CD4-positive, CD25-positive, alpha-beta regulatory T cell (primary cell): Measurements from ENCODE around the gene MTHFSD. TPM values are rescaled to one million over a fixed set of nuclear protein-coding genes. Genes with fewer than 3 reads are reported as not detected.

Experiments
- ATAC-seq, 2 donors: fragments of 150-1000 bp; cut with Tn5 transposase; one replicate each; pipeline ENCODE4 v1.10.0; 2021; ENCODE audit warnings: low read depth in 2 of 2, moderate number of reproducible peaks in 2 of 2, moderate library complexity in 1 of 2
- DNase-seq, 3 donors: peaks; one replicate each; pipeline versions ENCODE4 v3.0.0 to v3.0.0-alpha.2; 2012 to 2022; ENCODE audit warnings: mixed read lengths in 1 of 3
- H3K27ac ChIP-seq: one replicate; pipeline ENCODE4 v1.7.0; 2013; ENCODE audit warnings: mild to moderate bottlenecking, low read length; ENCODE audit not compliant: insufficient read depth, poor library complexity, severe bottlenecking
- H3K27me3 ChIP-seq: one replicate; pipeline ENCODE4 v1.7.0; 2013; ENCODE audit warnings: low read length; ENCODE audit not compliant: control insufficient read depth, insufficient read depth
- H3K36me3 ChIP-seq: one replicate; pipeline ENCODE4 v1.7.0; 2013; ENCODE audit warnings: mild to moderate bottlenecking, low read length, moderate library complexity; ENCODE audit not compliant: control insufficient read depth, insufficient read depth
- H3K4me1 ChIP-seq: 2 replicates; pipeline ENCODE4 v1.7.0; 2013; ENCODE audit warnings: mild to moderate bottlenecking, low read length; ENCODE audit not compliant: insufficient read depth, control insufficient read depth, poor library complexity, severe bottlenecking
- H3K4me3 ChIP-seq: one replicate; pipeline ENCODE4 v1.7.0; 2013; ENCODE audit warnings: low read depth, mild to moderate bottlenecking, low read length, moderate library complexity
- H3K9me3 ChIP-seq, 2 experiments: 1 replicate in 1 of 2; 2 replicates in 1 of 2; pipeline ENCODE4 v1.7.0; 2013; ENCODE audit warnings: low read length in 2 of 2, mild to moderate bottlenecking in 1 of 2, moderate library complexity in 1 of 2; ENCODE audit not compliant: control insufficient read depth in 2 of 2
- H3K27ac Mint-ChIP-seq, 3 donors: one replicate each; pipeline ENCODE4 v1.8.0; 2020 to 2022; ENCODE audit warnings: mild to moderate bottlenecking in 3 of 3, mixed read lengths in 3 of 3, moderate library complexity in 2 of 3
- H3K27me3 Mint-ChIP-seq: one replicate; pipeline ENCODE4 v1.8.0; 2022; ENCODE audit warnings: mild to moderate bottlenecking, mixed read lengths
- H3K36me3 Mint-ChIP-seq: one replicate; pipeline ENCODE4 v1.8.0; 2020; ENCODE audit warnings: mixed read lengths
- H3K4me1 Mint-ChIP-seq, 4 donors: one replicate each; pipeline ENCODE4 v1.8.0; 2020 to 2022; ENCODE audit warnings: mixed read lengths in 4 of 4, mild to moderate bottlenecking in 1 of 4
- H3K4me3 Mint-ChIP-seq, 4 donors: one replicate each; pipeline ENCODE4 v1.8.0; 2020 to 2022; ENCODE audit warnings: mild to moderate bottlenecking in 4 of 4, mixed read lengths in 4 of 4, moderate library complexity in 3 of 4
- H3K9me3 Mint-ChIP-seq, 7 donors: one replicate each; pipeline ENCODE4 v1.8.0; 2020 to 2022; ENCODE audit warnings: mixed read lengths in 7 of 7, mild to moderate bottlenecking in 3 of 7, moderate library complexity in 2 of 7
- polyA plus RNA-seq, 4 donors: library from polyadenylated mRNA; unstranded; fragments of 300-500 nt; fragmentation: Illumina TruSeq; gene quantifications; one replicate each; pipeline ENCODE4 v1.2.3, GENCODE V29; 2021
- total RNA-seq: library from RNA; stranded (reverse); gene quantifications from one replicate; pipeline ENCODE4 v1.2.3, GENCODE V29; 2022

The MTHFSD gene
- total and polyA plus RNA-seq, 5 donors from 2014 or later: 13.4 to 19.4 (median 16.4) TPM

GRCh38 chr16:86485746-86486145, 69.3 kb downstream of the MTHFSD start:
- Histone ChIP-seq H3K4me1 (no peaks in the 10 kb centered on the region), H3K27me3 (peaks cover 3% of the 10 kb centered on the region), H3K36me3 (no peaks in the 10 kb centered on the region), H3K4me3 (no peak overlapping the region), H3K9me3 (peaks cover 6 to 7% of the 10 kb centered on the region in 2 experiments), H3K27ac (no peak overlapping the region)
- Mint-ChIP-seq H3K27ac (no peak overlapping the region), H3K36me3 (no peaks in the 10 kb centered on the region), H3K4me1 (no peaks in the 10 kb centered on the region), H3K4me3 (no peak overlapping the region), H3K9me3 (peaks cover 0 to 8% (median 0%) of the 10 kb centered on the region in 7 donors), H3K27me3 (peaks cover 10% of the 10 kb centered on the region)
- DNase-seq (no peak), ATAC-seq (no peak)

- Histone ChIP-seq H3K4me1 (no peaks in the 10 kb centered on the region), H3K36me3 (no peaks in the 10 kb centered on the region), H3K9me3 (peaks cover 6 to 7% of the 10 kb centered on the region in 2 experiments), H3K4me3 (no peak overlapping the region), H3K27ac (no peak overlapping the region), H3K27me3 (peaks cover under 1% of the 10 kb centered on the region)
- H3K27me3 Mint-ChIP-seq: peaks cover 5% of the 10 kb centered on the region
- no peak overlapping the region for H3K27ac Mint-ChIP-seq
- no peaks in the 10 kb centered on the region for H3K36me3 Mint-ChIP-seq
- H3K4me3 Mint-ChIP-seq: no peak overlapping the region
- H3K9me3 Mint-ChIP-seq: peaks cover 0 to 8% (median 0%) of the 10 kb centered on the region in 7 donors
- ATAC-seq (no peak), DNase-seq (no peak)
- H3K4me1 Mint-ChIP-seq: no peaks in the 10 kb centered on the region
These were observed 70.8 kb downstream of the MTHFSD start for GRCh38 chr16:86484240-86484639.

- Histone ChIP-seq H3K9me3 (peaks cover 6 to 7% of the 10 kb centered on the region in 2 experiments), H3K27me3 (no peaks in the 10 kb centered on the region), H3K4me3 (no peak overlapping the region), H3K27ac (no peak overlapping the region), H3K36me3 (no peaks in the 10 kb centered on the region), H3K4me1 (no peaks in the 10 kb centered on the region)
- no peak overlapping the region for H3K27ac Mint-ChIP-seq
- H3K4me1 Mint-ChIP-seq: no peaks in the 10 kb centered on the region
- peaks cover 5% of the 10 kb centered on the region for H3K27me3 Mint-ChIP-seq
- H3K36me3 Mint-ChIP-seq: no peaks in the 10 kb centered on the region
- H3K9me3 Mint-ChIP-seq: peaks cover 0 to 8% (median 0%) of the 10 kb centered on the region in 7 donors
- DNase-seq (no peak), ATAC-seq (no peak)
- no peak overlapping the region for H3K4me3 Mint-ChIP-seq
These were observed 73.4 kb downstream of the MTHFSD start for GRCh38 chr16:86481607-86482006.

GRCh38 chr16:86480444-86480843, 74.6 kb downstream of the MTHFSD start:
- no peaks in the 10 kb centered on the region for H3K36me3 ChIP-seq
- DNase-seq (no peak), ATAC-seq (no peak)
- no peaks in the 10 kb centered on the region for H3K36me3 Mint-ChIP-seq
- H3K4me3 Mint-ChIP-seq: no peak overlapping the region
- H3K9me3 ChIP-seq: peaks cover 6 to 7% of the 10 kb centered on the region in 2 experiments
- H3K4me3 ChIP-seq: no peak overlapping the region
- no peaks in the 10 kb centered on the region for H3K4me1 Mint-ChIP-seq
- no peak overlapping the region for H3K27ac Mint-ChIP-seq
- H3K27ac ChIP-seq: no peak overlapping the region
- H3K27me3 Mint-ChIP-seq: peaks cover 5% of the 10 kb centered on the region
- H3K4me1 ChIP-seq: no peaks in the 10 kb centered on the region
- peaks cover 0 to 8% (median 0%) of the 10 kb centered on the region in 7 donors for H3K9me3 Mint-ChIP-seq
- no peaks in the 10 kb centered on the region for H3K27me3 ChIP-seq

Other genes with a start within 250 kb of the MTHFSD start
- not detected for gene FOXF1, start 44.7 kb downstream of the MTHFSD start, total RNA-seq
- gene FOXF1, start 44.7 kb downstream of the MTHFSD start, polyA plus RNA-seq: not detected
- gene FOXC2, start 11.6 kb upstream of the MTHFSD start, total RNA-seq: not detected
- not detected for gene FOXC2, start 11.6 kb upstream of the MTHFSD start, polyA plus RNA-seq
- gene FOXL1, start 23.3 kb upstream of the MTHFSD start, total RNA-seq: not detected
- gene FOXL1, start 23.3 kb upstream of the MTHFSD start, polyA plus RNA-seq: not detected